Cortex of kidney (tissue), 1 donor: Measurements from ENCODE around the gene CTDP1.
"Not testable (repeated sequence)": the region's sequence is repeated elsewhere in the genome, so short reads cannot be mapped to it uniquely, and the experiment has no call there.

ENCODE experiments used
- DNase-seq: peaks from one replicate; lab custom pipeline; 2025; lab: John Stamatoyannopoulos, UW

Gene CTDP1

DNA sequence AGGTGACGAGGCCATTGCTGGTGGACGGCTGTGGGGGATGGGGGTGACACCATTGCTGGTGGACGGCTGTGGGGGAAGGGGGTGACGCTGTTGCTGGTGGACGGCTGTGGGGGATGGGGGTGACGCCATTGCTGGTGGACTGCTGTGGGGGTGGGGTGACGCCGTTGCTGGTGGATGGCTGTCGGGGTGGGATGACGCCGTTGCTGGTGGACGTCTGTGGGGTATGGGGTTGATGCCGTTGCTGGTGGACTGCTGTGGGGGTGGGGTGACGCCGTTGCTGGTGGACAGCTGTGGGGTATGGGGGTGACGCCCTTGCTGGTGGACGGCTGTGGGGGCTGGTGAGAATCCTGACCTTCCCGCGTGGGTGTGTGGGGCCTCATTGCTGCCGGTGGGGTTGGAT lies 47.1 kb downstream of the CTDP1 start:
- DNase-seq, result no peak

DNA sequence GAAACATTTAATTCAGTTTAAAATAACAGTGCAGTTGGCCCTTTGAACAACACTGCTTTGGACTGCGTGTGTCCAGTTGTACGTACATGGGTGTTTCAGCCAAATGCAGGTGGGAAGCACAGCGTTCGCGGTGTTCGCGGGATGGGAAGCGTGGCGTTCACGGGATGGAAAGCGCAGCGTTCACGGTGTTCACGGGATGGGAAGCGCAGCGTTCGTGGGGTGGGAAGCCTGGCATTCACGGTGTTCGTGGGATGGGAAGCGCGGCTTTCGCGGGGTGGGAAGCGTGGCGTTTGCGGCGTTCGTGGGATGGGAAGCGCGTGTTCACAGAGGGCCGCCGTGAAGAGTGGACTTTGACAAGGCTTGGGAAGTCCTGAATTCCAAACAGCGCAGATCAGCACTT lies 47.6 kb downstream of the CTDP1 start:
- no peak for DNase-seq

DNA sequence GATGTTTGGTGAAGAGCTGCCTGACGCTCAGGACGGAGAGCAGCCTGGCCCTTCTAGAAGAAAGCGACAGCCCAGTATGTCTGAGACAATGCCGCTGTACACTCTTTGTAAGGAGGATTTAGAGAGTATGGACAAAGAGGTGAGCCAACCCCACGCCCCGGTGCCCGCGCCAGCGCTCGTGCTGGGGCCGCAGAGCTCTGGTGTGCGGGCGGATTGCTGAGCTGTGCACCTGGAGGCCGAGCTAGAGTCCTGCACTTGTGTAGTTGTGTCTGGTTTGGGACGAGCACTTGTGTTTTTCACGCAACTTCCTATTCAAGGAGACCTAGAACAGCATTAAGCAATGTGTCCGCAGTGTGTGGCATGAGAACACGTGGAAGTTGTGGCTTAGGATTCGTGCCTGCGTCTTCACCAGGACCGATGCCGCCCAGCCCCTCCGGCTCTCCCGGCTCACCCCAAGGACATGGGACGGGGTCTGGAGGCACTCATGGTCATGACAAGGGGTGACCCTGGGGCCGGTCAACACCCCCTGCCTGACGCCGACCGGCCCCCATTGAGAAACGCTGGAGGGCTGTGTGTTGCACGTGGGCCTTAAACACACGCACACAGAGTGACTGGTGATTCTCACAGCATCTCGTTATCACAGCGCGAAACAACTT lies 49.5 kb downstream of the CTDP1 start:
- DNase-seq, result no peak

- DNase-seq, result no peak
These were observed 50.0 kb downstream of the CTDP1 start for GRCh38 chr18:79729611-79730010.

GRCh38 chr18:79730804-79731203 lies 51.2 kb downstream of the CTDP1 start:
- DNase-seq, result no peak

DNA sequence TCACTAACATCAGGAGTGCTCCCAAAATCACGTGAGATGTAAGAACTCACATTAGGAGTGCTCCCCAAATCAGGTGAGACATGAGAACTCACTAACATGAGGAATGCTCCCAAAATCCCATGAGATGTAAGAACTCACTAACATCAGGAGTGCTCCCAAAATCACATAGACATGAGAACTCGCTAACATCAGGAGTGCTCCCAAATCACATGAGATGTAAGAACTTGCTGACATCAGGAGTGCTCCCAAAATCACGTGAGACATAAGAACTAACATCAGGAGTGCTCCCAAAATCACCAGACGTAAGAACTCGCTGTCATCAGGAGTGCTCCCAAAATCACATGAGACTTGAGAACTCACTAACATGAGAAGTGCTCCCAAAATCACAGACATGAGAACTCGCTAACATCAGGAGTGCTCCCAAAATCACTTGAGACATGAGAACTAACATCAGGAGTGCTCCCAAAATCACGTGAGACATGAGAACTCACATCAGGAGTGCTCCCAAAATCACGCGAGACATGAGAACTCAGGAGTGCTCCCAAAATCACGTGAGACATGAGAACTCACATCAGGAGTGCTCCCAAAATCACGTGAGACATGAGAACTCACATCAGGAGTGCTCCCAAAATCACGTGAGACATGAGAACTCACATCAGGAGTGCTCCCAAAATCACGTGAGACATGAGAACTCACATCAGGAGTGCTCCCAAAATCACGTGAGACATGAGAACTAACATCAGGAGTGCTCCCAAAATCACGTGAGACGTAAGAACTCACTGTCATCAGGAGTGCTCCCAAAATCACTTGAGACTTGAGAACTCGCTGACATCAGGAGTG lies 52.5 kb downstream of the CTDP1 start:
- not testable (repeated sequence) for DNase-seq

GRCh38 chr18:79732721-79733025 lies 53.1 kb downstream of the CTDP1 start:
- DNase-seq, result no peak

DNA sequence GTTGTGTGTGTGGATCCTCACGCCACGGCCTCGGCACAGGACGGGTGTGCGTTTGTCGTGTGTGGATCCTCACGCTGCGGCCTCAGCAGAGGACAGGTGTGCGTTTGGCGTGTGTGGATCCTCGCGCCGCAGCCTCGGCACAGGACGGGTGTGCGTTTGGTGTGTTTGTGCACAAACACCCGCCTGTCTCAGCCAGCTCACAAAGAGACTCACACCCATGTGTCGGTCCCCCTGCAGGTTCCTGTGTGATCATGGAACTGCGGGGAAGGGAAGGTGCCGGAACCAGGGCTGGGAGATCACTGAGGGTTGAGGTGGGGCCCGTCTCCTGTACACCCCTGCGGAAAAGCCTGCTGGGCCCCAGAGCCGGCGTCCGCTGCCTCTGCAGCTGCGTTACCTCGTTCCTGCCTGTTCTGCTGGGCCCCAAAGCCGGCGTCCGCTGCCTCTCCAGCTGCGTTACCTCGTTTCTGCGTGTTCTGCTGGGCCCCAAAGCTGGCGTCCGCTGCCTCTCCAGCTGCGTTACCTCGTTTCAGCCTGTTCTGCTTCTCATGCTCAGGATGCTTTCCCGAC lies 53.6 kb downstream of the CTDP1 start:
- no peak for DNase-seq

DNA sequence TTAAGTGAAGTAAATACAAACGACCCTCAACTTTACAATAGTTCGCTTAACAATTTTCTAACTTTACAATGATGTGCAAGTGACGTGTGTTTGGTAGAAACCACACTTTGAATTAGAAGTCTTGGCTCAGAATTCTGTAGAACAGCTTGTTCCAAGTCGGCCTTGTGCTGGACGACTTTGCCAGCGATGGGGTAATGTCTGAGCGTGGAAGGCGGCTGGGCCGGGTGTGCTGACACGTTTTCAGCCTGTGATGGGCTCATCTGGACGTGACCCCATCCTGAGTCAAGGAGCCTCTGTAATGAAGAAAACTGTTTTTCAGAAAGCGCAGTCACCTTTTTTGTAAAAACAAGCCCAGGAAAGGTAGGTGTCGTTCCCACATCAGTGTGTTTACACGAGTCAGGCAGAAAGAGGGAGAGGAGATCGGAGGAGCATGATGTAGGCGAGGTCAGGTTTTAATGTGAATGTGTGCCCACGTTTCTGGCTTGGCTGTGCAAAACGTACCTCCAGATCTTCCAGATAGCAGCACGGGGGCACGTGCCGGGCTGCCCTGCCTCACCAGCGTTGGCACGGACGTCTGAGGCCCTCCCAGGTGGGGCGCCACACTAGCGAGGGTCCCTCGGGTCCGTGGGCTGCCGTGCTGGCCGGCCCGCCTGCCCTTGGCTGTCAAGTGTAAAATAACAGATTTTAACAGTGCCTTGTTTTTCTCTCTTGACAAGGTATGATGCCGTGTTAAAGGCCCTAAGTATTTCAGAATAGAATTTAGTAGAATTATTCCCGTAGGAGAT lies 54.6 kb downstream of the CTDP1 start:
- DNase-seq, result no peak

GRCh38 chr18:79735071-79735980 lies 55.7 kb downstream of the CTDP1 start:
- no peak for DNase-seq

GRCh38 chr18:79736230-79736629 lies 56.6 kb downstream of the CTDP1 start:
- DNase-seq, result no peak

- no peak for DNase-seq
These were observed 57.2 kb downstream of the CTDP1 start for GRCh38 chr18:79736846-79737245.

GRCh38 chr18:79737426-79737825 lies 57.8 kb downstream of the CTDP1 start:
- no peak for DNase-seq

- no peak for DNase-seq
These were observed 58.4 kb downstream of the CTDP1 start for GRCh38 chr18:79738041-79738461.

DNA sequence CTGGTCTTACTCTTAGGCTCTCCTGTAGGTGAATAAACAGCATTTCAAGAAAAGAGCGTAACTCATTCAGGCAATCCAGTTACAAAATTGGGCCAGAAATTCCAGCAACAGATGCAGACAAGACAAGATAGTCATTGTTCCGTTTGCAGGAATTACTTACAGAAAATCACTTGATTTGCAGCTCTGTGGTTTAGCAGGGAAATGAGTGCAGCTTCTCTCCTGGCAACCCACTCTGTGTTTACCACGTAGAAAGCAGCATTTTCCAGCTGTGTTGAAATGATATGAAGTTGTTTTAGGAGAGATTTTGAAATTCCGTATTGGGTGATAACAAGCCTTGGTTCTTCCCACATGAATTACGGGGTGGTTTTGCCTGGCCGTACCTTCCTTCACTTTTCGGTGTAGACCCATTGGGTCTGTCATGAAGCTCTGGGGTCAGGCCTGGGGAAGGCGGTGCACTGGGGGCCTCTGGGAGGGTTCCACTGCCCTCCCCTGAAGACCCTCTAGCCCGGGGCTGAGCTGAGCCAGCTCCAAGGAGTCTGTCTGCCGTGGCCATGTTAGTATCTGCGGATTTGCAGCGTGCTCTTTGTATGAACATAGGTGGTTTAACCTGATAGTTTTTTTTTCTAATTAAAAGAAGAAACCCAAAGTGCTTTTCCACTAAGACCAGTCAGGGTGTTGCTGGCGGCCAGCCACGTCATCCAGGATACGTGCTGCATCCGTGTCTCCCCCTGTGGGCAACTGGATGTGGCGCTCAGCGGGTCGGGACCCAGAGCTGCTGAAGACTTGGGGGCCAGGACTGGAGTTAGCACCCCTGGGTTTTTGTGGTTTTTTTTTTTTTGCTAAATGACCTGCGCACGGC lies 59.2 kb downstream of the CTDP1 start:
- no peak for DNase-seq

DNA sequence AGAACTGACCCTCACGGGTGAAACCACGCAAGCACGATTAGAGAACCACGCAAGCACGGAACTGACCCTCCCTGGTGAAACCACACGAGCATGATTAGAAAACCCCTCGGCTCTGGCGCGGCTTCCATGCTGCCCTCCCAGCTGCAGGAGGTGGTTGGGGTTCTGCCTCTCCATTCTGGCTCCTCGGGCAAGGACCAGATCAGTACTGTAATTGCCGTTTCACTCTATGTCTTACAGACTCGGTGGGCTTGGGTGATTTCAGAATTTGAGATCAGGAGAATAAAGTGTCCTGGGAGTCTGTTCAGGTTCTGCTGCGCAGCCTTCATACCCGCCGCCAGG lies 59.8 kb downstream of the CTDP1 start:
- no peak for DNase-seq

- not testable (repeated sequence) for DNase-seq
These were observed 60.4 kb downstream of the CTDP1 start for GRCh38 chr18:79740047-79740446.

GRCh38 chr18:79740521-79741361 lies 61.1 kb downstream of the CTDP1 start:
- no peak for DNase-seq

GRCh38 chr18:79741362-79741700 lies 61.7 kb downstream of the CTDP1 start:
- no peak for DNase-seq

DNA sequence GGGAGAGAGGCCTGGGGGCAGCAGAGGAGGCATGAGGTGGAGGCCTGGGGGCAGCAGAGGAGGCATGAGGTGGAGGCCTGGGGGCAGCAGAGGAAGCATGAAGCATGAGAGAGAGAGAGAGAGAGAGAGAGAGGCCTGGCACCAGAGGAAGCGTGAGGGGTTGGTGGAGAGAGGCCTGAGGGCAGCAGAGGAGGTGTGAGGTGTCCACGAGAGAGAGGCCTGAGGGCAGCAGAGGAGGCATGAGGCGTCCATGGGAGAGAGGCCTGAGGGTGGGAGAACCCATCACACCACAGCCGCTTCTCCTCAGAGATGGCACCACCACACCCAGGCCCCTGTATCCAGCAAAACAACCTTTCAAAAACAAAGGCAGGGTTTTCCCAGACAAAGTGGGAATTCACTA lies 62.5 kb downstream of the CTDP1 start:
- no peak for DNase-seq
